SKM-1 treated with dmso at 0.1 percent for 144 hours (cell line): Measurements from ENCODE around the gene COPG1.
"Not testable (repeated sequence)": the region's sequence is repeated elsewhere in the genome, so short reads cannot be mapped to it uniquely, and the experiment has no call there.

Experiments used
- DNase-seq: peaks from one replicate; lab custom pipeline; 2025; ENCODE audit not compliant: unreplicated experiment; lab: John Stamatoyannopoulos, UW

Gene COPG1

GRCh38 chr3:129240436-129240835, 9.0 kb upstream of the COPG1 start:
- DNase-seq: no peak

- DNase-seq: no peak
Observed at GRCh38 chr3:129245141-129245540, 4.3 kb upstream of the COPG1 start.

DNA sequence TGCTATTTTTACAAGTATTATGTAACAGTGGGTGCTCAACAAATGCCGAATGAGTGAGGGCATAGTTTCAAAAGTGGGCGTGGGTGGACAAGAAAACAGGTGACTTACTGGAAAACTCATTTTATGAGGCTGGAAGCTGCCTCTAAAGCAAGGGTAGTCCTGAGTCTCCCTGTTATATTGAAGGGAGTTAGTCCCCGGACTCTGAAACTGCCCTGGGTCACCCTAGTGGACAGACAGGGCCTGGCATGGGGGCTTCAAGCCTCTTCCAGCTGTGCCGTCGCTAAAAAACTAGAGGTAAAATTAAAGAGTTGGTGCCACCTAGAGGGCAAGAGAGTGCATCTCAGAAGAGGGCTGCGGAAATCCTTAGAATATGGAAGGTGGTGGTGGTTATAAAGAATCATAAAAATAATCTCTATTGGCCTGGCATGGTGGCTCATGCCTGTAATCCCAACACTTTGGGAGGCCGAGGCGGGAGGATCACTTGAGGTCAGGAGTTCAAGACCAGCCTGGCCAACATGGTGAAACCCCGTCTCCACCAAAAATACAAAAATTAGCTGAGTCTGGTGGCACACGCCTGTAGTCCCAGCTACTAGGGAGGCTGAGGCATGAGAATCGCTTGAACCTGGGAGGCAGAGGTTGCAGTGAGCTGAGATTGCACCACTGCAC, 3.6 kb upstream of the COPG1 start:
- peak; percentile 87 for DNase-seq

DNA sequence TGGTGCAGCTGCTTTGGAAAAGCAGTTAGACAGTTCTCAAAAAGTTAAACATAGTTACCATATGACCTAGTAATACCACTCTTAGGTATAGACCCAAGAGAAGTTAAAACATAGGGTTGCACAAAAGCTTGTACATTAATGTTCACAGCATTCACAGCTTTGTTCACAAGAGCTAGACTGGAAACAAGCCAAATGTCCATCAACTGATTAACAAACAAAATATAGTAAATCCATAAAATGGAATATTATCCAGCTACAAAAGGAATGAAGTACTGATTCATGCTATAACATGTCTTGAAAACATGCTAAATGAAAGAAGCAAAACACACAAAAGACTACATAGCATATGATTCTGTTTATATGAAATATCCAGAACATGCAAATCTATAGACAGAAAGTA, 2.8 kb upstream of the COPG1 start:
- DNase-seq: no peak

DNA sequence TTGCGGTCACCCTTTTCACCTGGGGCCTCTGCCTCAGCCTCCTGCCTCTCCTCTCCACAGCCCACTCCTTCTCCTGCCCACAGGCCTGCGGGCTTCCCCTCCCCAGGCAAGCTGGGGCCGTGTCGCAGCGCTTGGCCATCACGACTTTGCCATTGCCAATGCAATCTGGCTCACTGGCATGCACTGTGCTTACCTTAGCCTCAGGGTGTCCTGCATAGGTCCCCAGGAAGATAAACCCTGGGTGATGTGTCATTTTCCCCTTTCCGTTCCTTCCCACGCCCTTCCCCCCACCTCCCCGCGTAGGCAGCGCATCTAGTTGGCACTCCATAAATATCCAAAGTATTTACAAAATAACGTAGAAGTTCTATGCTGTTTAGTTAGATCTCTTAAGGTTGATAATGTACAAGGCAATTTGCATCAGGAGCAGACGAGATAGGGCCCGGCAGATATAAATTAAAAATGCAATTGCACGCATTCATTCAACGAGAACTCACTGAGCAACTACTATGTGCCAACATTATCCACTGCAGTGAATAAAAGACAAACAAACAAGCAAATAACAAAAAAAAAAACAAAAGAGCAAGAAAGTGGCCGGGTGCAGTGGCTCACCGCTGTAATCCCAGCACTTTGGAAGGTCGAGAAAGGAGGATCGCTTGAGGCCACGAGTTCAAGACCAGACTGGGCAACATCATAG, 973 bp upstream of the COPG1 start:
- no peak for DNase-seq

DNA sequence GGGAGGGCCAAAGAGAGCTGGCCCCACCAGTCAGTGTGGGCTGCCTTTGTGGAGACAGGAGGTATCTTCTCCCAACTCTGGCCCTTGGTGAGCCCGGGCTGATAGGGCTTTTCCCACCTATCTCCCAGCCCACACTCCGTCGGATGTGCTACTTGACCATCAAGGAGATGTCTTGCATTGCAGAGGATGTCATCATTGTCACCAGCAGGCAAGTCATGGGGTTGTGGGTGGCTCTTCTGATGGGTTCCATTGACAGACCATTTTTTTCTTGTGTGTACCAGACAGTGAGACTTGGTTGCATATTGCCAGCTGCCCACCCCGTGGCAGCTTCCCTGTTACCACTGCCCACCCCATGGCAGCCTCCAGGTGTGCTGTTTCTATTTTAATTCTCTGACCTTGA, 3.3 kb downstream of the COPG1 start:
- DNase-seq: no peak

DNA sequence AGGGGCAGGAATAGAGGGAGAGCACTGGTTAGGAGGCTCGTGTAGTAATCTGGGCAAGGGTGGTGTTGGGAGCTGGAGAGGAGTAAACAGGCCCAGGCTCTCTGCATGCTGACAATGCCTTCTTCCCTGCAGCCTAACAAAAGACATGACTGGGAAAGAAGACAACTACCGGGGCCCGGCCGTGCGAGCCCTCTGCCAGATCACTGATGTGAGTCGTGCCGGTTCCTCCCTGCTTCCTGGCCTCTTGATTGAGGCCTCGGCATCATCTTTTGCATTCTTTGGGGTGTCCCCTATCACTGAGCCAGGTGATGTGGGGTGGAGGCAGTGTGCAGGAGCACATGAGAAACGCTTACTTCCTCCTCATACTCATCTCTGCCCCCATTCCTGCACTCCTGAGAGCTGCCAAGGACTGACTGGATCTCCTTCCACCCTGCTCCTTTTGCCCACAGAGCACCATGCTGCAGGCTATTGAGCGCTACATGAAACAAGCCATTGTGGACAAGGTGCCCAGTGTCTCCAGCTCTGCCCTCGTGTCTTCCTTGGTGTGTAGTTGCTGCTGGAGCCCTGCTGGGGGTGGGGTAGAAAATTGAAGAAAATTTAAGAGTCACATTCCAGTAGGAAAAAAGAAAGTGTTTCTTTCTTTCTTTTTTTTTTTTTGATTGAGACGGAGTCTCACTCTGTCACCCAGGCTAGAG, 5.3 kb downstream of the COPG1 start:
- no peak for DNase-seq

GRCh38 chr3:129256270-129256669, 6.9 kb downstream of the COPG1 start:
- DNase-seq: no peak

DNA sequence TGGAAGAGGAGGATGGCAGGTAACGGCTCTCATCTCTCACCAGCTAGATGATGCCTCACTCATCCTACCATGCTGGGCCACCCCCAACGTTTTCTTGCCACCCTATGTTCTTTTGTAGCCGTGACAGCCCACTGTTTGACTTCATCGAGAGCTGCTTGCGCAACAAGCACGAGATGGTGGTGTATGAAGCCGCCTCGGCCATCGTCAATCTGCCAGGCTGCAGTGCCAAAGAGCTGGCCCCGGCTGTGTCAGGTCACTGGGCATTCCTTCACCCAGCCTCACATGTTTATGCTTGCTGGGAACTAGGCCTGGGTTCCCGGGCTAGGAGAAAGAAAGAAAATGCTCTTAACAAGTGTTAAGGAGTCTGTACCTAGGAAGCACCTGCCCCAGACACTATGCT, 8.2 kb downstream of the COPG1 start:
- DNase-seq: no peak

GRCh38 chr3:129259612-129260477, 10.4 kb downstream of the COPG1 start:
- DNase-seq: no peak

DNA sequence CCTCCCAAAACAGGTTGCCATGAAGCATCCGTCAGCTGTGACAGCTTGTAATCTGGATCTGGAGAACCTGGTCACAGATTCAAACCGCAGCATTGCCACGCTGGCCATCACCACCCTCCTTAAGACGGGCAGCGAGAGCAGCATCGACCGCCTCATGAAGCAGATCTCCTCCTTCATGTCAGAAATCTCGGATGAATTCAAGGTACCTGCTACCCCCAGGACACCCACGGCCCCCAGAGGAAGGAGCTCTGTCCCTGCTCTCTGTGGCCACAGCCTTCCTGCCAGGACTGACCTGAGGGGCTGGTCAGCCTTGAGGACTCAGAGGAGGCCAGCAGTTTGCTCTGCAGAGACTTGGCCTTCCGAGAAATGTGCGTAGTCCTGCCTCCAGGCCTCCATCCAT, 11.2 kb downstream of the COPG1 start:
- DNase-seq: no peak

GRCh38 chr3:129261894-129262293, 12.5 kb downstream of the COPG1 start:
- DNase-seq: no peak

DNA sequence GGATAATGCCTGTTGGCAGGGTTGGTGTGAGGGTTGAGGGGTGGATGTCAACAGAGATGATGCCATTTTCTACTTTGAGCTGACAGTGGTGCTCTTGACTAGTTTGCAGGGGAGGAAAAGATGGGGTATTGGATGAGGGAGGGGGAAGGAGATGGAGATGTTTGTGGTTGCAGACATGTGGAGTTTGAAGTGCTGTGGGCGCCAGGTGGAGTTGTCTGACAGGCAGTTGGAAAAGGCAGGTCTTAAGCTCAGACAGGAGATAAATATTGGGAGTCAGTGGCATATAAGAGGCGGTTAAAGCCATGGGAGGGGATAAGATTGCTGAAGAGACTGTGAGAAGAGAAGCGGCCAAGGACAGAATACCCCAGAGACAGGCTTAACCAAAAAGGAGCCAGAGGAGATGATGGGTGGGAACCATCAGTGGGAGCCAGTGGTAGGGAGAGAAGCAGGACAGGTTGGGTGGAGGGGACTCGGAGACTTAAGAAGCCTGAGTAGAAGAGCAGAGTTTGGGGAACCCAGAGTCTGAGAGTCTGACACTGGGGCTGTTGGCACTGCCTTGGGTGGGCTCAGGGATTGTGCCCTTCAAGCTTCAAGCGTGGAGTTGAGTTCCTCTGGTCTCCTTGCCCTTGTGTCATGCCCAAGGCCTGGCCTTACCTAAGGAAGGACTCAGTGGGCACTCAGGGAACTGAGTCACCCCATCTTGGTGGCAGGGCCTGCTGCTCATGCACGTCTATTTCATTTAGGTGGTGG, 13.9 kb downstream of the COPG1 start:
- DNase-seq: no peak

GRCh38 chr3:129264994-129265393, 15.6 kb downstream of the COPG1 start:
- DNase-seq: not testable (repeated sequence)

DNA sequence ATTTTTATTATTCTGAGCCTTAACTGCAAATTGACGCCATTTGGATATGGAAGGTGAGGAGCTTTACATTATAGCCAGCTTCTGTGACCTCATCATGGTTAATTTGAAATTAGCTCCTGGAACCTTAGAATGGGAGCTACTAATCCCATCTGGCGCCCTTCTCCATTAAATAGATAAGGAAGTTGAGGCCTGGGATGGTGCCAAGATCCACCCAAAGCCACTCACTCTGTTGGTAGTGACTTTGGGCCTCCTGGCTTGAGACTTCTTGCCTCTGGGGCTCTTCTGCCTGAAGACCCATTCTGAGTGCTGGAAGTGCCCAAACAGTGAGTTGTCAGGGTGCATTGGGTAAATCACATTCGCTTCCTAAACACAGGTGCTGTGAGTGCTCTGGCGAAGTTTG, 17.2 kb downstream of the COPG1 start:
- DNase-seq: no peak

DNA sequence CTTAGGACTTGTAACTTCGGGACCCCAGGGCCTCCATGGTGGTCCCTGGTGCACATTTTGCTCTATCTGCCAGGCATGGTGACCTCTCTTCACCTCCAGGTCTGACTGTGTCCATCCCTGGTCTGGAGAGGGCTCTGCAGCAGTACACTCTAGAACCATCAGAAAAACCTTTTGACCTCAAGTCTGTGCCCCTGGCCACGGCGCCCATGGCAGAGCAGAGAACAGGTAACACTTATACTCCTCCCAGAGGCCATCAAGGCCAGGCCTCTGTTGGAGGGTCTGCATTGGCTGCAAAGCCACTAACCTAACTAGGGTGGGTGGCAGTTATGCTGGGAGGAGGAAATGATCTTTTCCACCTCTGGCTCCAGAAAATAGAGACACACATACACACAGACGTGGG, 19.0 kb downstream of the COPG1 start:
- DNase-seq: no peak

- DNase-seq: no peak
Observed at GRCh38 chr3:129271674-129272073, 22.3 kb downstream of the COPG1 start.

DNA sequence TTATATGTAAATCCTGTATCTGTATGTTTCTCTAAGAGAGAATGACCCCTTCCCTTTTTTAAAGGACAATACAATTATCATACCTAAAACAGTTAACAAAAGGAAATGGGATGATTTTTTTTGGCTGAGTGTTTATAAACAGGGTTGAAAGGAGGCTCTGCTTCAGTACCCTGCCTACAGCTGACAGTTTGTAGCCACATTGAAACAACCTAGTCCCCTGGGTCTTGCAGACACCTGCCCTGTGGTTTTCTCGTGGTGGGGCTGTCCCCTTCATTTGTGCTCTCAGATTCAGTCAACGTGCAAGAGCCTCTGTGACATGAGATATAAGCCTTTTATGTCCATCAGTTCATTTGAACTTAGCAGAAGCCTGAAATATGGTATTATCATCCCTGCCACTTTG, 27.0 kb downstream of the COPG1 start:
- no peak for DNase-seq

GRCh38 chr3:129277829-129278271, 28.4 kb downstream of the COPG1 start:
- no peak for DNase-seq

GRCh38 chr3:129278439-129278965, 29.1 kb downstream of the COPG1 start, which contains the start of gene HMCES:
Gene HMCES (plus strand): TSS chr3:129278870. CDS start chr3:129279733, 863 bp downstream.
- peak; percentile 93 for DNase-seq
